ENCODE results near the gene DCTN4. TPM values are rescaled to one million over a fixed set of nuclear protein-coding genes. Genes with fewer than 3 reads are reported as not detected.
"Not testable (repeated sequence)": the region's sequence is repeated elsewhere in the genome, so short reads cannot be mapped to it uniquely, and the experiment has no call there.

DCTN4 gene
- total RNA-seq, 1 experiment from 2014 or later = 41.2 TPM

DNA sequence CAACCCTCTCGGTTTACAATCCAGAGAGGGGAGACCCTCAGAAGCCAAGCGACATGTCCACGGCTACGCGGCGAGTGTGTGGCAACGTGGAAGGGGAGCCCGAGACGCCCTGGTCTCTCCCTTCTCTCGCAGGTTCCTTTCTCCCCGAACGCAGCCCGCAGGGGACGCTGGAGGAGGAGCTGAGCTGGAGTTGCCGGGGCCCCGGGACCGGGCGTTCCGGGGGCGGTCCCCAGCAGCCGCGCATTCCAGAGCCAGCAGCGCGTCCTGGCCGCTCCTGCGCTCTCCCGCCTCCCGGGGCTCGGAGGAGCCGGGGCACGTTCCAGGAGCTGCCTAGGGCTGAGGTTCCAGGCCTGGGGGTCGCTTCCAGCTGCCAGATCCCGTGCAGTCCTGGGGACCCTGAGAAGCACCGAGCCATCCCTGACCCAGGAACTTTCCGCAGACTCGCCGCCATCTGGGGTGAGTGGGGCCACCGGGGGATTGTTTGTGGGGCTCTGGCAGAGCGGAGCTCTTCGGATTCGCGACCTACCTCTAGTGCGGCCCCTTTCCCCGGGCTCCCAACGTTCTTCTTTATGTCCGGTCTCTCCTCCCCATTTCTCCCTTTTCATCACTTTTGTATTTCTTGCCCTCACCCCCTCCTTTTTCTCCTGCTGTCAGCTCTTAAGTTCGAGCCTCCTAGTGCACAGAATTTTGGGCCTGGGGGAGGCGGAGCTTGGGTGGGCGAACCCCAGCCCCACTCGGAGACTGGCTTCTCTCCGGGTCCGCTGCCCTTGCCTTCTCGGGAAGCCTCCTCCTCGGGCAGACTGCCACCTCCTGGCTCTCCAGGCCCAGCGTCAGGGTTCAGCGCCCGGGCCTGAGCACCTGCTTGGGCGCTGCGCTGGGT, 19.9 kb upstream of the DCTN4 start, which contains the start of gene SMIM3:
Gene SMIM3, plus strand, starts transcription at position 241 of the 880 bp plus-strand sequence. CDS start 16,684 bp downstream, outside the sequence.
- peak; percentile 81 for DNase-seq (ENCODE audit: low read depth)

- DNase-seq (ENCODE audit: low read depth) = peak; percentile 47
Observed at GRCh38 chr5:150778088-150778516, 19.3 kb upstream of the DCTN4 start.

DNA sequence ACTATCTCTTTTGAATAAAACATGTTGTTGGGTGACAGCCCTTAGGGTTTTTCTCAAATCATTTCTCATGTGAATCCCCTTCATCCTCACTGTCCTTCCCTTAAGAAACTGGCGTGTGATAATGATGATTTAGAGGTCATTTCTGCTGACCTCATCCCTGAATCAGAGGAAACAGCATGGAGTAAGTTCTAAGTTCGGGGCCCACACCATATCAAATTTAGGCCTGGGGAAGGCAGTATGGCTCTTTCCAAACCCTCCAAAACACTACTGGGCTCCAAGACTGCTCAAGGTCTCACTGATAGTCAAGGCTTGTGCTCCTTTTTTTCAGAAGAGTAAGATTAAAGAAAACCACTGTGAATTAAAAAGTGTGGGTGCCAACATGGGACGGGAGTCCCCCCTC, 18.9 kb upstream of the DCTN4 start:
- DNase-seq (ENCODE audit: low read depth) = peak; percentile 31

- DNase-seq (ENCODE audit: low read depth) = peak; percentile 92
Observed at GRCh38 chr5:150774145-150774544, 15.3 kb upstream of the DCTN4 start.

- no peak for DNase-seq (ENCODE audit: low read depth)
Observed at GRCh38 chr5:150771034-150771795, 12.4 kb upstream of the DCTN4 start.

DNA sequence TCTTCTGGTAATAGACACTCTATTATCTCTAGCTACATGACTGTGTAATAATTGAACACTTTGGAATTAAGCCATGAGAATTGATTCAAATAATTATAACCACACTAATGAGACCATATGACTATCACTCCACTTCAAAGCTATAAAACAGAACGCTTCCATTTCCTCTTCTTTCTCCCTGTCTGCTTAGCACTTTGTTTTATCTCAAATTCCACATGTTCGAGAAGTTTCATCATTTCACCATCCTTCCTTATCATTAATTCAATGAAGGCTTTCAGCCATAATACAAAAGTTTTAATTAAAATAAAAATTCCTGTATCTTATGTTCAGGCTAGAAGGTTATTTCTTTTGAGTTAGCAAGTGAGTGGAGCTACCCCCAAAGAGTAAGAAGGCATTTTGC, 7.4 kb upstream of the DCTN4 start:
- no peak for DNase-seq (ENCODE audit: low read depth)

- DNase-seq (ENCODE audit: low read depth) = no peak
Observed at GRCh38 chr5:150765799-150766169, 7.0 kb upstream of the DCTN4 start.

DNA sequence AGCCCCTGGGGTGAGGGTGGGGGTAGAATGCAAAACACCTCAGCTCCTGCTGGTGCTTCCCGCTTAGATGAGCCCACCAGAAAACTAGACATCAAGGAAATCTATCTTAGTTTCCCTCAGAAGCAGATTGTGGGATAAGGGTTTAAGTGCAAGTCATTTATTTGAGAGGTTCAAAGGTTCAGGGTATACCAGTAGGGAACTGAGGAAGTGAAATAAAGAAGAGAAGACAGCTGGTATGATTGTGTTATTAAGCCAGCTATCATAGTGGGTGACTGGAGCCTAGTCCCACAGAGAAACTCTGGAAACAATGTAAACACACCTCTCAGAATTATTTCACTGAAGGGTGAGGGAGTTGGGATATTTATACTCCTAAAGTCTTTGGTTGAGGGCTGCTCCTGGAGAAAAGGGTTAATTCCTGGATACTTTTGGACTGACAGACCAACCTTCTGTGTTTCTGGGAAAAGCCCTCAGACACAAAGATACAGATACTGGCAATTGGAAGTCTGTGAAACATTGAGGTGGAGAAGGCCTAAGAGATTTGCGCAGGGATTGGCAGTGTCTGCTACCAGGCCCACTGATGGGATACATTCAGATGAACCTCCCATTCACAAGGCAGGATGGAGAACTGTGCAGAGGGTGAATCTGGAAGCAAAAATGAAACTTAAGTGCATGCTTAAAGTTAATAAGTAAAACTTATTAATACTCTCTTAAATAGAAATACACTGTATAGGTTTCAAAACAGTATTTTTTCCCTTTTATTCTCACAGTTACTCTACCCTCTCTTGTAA, 6.4 kb upstream of the DCTN4 start:
- DNase-seq (ENCODE audit: low read depth) = no peak

DNA sequence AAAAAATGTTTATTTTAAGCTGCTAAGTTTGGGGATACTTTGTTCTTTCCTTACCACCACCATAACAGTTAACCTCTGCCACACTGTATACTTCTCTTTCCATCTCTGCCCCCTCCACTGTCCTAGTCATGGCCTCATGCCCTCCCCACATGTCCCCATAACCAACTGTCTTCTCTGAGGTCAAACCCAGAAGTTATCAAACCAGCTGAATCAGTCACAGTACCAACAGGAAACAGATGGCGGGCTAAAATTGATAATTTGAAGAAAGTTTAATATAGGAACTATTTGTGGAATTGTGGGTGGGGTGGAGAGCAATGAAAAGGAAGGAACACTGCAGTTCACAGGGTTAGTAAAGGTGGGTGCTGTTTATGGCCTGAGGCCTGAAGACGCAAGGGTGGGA, 5.7 kb upstream of the DCTN4 start:
- no peak for DNase-seq (ENCODE audit: low read depth)

DNA sequence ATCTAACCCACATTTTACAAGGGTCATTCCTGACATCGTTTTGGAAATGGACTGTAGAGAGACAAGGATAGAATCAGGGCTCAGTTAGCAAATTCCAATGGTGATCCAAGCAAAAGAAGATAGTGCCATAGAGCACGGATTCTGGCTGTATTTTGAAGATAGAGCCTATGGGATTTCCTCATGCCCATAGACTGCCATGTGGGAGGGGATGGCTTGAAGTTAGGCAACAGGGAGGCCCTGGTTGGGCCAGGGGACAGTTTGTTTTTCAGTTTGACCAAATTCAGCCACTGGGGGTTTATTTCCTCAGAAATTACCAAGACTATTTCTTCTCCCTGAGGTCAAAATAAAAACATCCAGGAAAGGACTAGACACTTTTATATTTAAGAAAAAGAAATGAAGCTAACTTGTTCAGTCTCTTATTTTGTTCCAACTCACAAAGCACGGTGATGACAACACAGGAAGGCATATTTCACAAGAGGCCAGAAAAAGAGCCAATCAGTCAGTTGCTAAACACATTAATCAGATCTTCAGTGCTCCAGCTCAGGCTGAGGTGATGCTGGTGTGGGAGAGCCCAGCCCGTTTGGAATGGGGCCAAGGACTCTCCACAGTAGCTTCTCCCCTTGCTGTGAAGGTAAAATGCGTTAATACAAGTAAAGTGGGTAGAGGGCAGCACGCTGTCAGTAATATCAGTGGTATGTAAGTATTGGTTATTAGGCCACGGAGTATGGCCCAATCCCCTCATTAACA, 4.4 kb upstream of the DCTN4 start:
- DNase-seq (ENCODE audit: low read depth) = peak; percentile 80

- no peak for DNase-seq (ENCODE audit: low read depth)
Observed at GRCh38 chr5:150762211-150762610, 3.4 kb upstream of the DCTN4 start.

GRCh38 chr5:150759334-150759583, 442 bp upstream of the DCTN4 start:
- DNase-seq (ENCODE audit: low read depth) = no peak

DNA sequence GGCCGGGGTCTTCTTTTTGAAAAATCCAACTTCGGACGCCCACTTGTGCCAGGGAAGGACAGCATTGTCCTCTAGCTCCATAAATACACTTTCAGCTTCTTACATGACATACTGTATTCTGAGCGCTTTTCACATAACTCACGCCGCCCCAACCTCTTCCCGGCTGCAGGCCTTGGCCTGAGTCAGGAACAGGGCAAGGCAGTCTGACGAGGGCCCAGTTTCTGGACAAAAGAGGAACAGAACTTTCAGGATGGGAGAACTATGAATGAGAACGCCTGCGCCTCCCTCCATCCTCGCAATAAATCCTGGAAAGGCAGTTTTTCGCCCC, 650 bp downstream of the DCTN4 start:
- no peak for DNase-seq (ENCODE audit: low read depth)

DNA sequence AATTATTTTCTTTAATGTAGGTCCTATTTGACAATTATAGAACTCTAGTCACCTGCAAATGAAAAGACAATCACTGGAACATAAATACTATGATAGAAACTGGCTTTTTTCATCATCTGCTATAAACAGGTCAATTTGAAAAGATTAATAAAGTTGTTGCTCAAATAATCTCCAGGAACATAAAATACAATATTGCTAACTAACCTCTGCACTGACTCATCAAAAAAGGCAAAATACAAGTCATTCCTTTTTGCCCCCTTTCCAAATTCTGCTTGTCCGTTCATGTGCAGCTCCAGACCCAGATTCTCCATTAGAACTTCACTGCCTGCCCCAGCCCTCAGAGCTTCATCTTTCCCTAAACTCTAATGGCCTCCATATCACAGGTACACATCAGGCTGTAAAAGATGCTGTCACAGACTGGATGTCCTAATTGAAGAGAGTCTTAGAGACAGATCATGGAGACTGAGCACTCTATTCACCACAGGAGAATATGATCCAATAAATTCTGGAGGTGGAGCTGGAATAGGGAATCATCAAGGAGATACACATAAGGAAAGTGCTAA, 1.6 kb downstream of the DCTN4 start:
- no peak for DNase-seq (ENCODE audit: low read depth)

DNA sequence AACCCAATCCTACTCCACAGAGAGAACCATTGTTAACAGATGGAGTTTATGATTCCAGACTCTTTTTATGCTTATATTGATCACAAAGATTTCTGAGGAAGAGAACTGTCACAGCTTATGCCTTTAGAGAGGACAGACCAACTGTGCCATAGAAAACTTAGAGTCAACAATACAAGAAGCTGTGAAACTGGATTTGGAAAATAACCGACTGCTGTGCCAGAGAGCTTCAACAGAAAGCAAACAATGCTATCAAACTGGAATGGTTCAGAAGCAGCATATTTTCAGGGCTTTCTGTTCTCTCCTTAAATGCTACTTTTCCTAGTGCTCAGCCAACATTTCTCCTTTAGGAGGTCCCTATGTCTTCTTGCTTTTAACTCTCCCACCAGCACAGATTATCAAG, 5.0 kb downstream of the DCTN4 start:
- no peak for DNase-seq (ENCODE audit: low read depth)

DNA sequence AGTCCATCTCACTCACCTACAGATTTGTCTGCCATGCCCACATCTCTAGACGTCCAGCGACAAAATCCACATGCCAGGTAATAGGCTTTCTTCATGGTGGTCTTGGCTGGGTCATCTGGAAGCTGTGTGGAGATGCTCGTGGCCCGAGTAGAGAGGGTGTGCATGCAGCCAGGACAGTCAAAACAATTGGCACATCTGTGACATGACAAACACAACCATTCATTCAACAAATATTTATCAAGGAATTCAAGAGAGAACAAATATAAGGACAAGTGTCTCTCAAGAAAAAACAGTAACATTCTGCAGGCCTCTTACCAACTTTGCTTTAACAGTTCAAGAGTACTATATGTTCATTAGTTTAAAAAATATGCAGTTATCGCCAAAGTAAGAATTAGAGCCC, 5.4 kb downstream of the DCTN4 start:
- DNase-seq (ENCODE audit: low read depth) = no peak

DNA sequence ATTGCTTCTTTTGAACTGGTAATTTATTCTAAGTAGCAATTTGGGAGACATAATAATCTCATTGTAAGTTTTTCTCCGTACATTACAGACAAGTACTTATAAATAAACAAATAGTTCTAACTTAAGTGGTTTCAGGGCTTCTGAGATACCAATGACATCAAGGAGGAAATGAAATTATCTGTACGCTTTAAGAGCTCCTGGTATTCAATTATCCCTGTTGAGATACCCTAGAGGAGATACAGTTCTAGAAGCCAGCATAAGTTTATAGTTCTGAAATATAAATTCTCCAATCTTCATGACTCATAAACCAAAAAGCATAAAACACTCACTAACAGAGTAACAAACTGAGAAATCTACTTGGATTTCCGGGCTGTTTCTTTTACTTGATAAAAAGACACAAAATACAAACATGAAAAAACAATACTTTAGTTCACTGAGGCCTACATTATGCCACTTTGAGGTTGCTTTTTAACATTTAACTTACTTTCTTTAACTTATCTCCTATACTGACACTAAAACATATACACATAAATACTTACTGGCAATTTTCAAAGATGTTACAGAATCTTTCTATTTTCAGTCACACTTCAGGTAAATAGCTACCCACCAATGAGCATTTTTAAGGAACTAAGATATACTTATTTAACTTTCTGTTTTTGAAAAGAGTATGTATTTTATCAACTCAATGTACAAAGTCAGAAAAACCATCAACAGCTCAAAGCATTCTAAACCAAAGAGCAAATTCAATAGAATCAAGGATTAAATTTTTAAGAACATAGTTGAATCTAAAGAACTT, 7.5 kb downstream of the DCTN4 start:
- no peak for DNase-seq (ENCODE audit: low read depth)

GRCh38 chr5:150750469-150750868, 8.3 kb downstream of the DCTN4 start:
- no peak for DNase-seq (ENCODE audit: low read depth)

GRCh38 chr5:150743142-150743488, 15.7 kb downstream of the DCTN4 start:
- not testable (repeated sequence) for DNase-seq (ENCODE audit: low read depth)

DNA sequence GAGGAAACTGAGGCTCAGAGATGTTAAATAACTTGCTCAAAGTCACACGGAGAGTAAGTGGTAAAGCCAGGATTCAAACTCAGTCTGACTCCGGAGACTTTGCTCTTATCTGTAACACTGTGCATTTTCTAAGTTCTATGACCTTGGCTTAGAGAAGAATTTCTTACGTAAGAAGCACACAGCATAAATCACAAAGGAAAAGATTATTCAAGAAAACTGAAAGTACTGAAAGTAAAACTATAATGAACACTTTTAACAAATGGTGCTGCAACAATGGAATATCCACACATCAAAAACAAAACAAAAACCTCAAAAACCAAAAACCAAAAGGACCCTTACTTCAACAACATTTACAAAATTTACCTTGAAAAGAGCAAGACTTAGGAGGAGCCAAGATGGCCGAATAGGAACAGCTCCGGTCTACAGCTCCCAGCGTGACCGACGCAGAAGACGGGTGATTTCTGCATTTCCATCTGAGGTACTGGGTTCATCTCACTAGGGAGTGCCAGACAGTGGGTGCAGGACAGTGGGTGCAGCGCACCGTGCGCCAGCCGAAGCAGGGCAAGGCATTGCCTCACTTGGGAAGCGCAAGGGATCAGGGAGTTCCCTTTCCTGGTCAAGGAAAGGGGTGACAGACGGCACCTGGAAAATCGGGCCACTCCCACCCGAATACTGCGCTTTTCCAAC, 16.2 kb downstream of the DCTN4 start:
- not testable (repeated sequence) for DNase-seq (ENCODE audit: low read depth)
